ENCODE results near the gene NEK11. TPM values are rescaled to one million over a fixed set of nuclear protein-coding genes. Genes with fewer than 3 reads are reported as not detected.
A peak's percentile ranks its signal among the peaks of the same experiment; 100 is the strongest.

Gene NEK11
- polyA plus RNA-seq, 3 donors, result 0.31 to 0.56 (median 0.43) TPM

- no peak overlapping the region for H3K9ac ChIP-seq (ENCODE audit: insufficient read depth, low read length, poor library complexity, severe bottlenecking)
- no peaks in the 10 kb centered on the region for H3K79me2 ChIP-seq (ENCODE audit: insufficient read depth, low read length)
- no peak for TF ChIP-seq CTCF (IDR thresholded peaks at IDR 0.05)
- WGBS (ENCODE audit: insufficient coverage), result no CpG with 5 or more reads among the region's 2 CpGs
- H3K27ac ChIP-seq (ENCODE audit: low read depth in 1 of 2, low read length in 2 of 2), result no peak overlapping the region
- H3K9me3 ChIP-seq (replicated peaks in 1 of 2; ENCODE audit: control insufficient read depth in 1 of 2, insufficient read depth in 1 of 2, low read length in 2 of 2), result no peaks in the 10 kb centered on the region
- H3K9me3 Mint-ChIP-seq, result no peaks in the 10 kb centered on the region
- no peak overlapping the region for H3K4me3 Mint-ChIP-seq
- H3K27me3 Mint-ChIP-seq (ENCODE audit: low read depth in 3 of 3), result no peaks in the 10 kb centered on the region
- H3K4me1 Mint-ChIP-seq, result peaks cover 2% of the 10 kb centered on the region
- no peaks in the 10 kb centered on the region for H4K20me1 ChIP-seq (ENCODE audit: insufficient read depth, low read length)
- H3K4me3 ChIP-seq (replicated peaks in 1 of 3; ENCODE audit: low read depth in 2 of 3, low read length in 3 of 3), result no peak overlapping the region
- no peak overlapping the region for H3K27ac Mint-ChIP-seq
- H2AFZ ChIP-seq (ENCODE audit: insufficient read depth, low read depth, low read length, poor library complexity, severe bottlenecking), result no peak overlapping the region
- H3K27me3 ChIP-seq (ENCODE audit: control insufficient read depth in 2 of 2, insufficient read depth in 2 of 2, low read length in 2 of 2), result no peaks in the 10 kb centered on the region
- intact Hi-C loops (cut with micrococcal nuclease), result no loop called here
- peaks cover 11 to 57% of the 10 kb centered on the region in 2 donors for H3K36me3 ChIP-seq (replicated peaks in 1 of 2; ENCODE audit: control insufficient read depth in 1 of 2, insufficient read depth in 2 of 2, low read length in 2 of 2)
- DNase-seq, result no peak
- no peaks in the 10 kb centered on the region for H3K4me1 ChIP-seq (ENCODE audit: control insufficient read depth in 1 of 2, insufficient read depth in 2 of 2, low read length in 2 of 2)
- no peak overlapping the region for H3K4me2 ChIP-seq (replicated peaks; ENCODE audit: extremely low read depth, low read length, poor library complexity, severe bottlenecking)
- H3K36me3 Mint-ChIP-seq, result peaks cover 34 to 36% of the 10 kb centered on the region in 2 donors
Observed at GRCh38 chr3:130981469-130981868, 45.2 kb upstream of the NEK11 start.

GRCh38 chr3:130990282-130990681 lies 36.4 kb upstream of the NEK11 start:
- peak overlapping the region in 1 of 2 donors; percentile 55 for H3K27ac ChIP-seq (ENCODE audit: low read depth in 1 of 2, low read length in 2 of 2)
- TF ChIP-seq CTCF (IDR thresholded peaks at IDR 0.05), result no peak
- peaks cover 9 to 15% of the 10 kb centered on the region in 2 donors for H3K4me1 ChIP-seq (ENCODE audit: control insufficient read depth in 1 of 2, insufficient read depth in 2 of 2, low read length in 2 of 2)
- H3K9me3 ChIP-seq (replicated peaks in 1 of 2; ENCODE audit: control insufficient read depth in 1 of 2, insufficient read depth in 1 of 2, low read length in 2 of 2), result no peaks in the 10 kb centered on the region
- Mint-ChIP-seq H3K4me1 (peaks cover 12% of the 10 kb centered on the region), H3K27me3 (ENCODE audit: low read depth in 3 of 3) (peaks cover 0 to 4% (median 0%) of the 10 kb centered on the region in 3 donors), H3K36me3 (peaks cover 30 to 35% of the 10 kb centered on the region in 2 donors), H3K27ac (peak overlapping the region in 4 of 7 donors; percentile 3 to 39 (median 28)), H3K4me3 (no peak overlapping the region), H3K9me3 (peaks cover 0 to 5% (median 0%) of the 10 kb centered on the region in 7 donors)
- H3K36me3 ChIP-seq (replicated peaks in 1 of 2; ENCODE audit: control insufficient read depth in 1 of 2, insufficient read depth in 2 of 2, low read length in 2 of 2), result peaks cover 10 to 37% of the 10 kb centered on the region in 2 donors
- H4K20me1 ChIP-seq (ENCODE audit: insufficient read depth, low read length), result no peaks in the 10 kb centered on the region
- no peak overlapping the region for H2AFZ ChIP-seq (ENCODE audit: insufficient read depth, low read depth, low read length, poor library complexity, severe bottlenecking)
- no peaks in the 10 kb centered on the region for H3K27me3 ChIP-seq (ENCODE audit: control insufficient read depth in 2 of 2, insufficient read depth in 2 of 2, low read length in 2 of 2)
- intact Hi-C loops (cut with micrococcal nuclease), result no loop called here
- no peak overlapping the region for H3K4me3 ChIP-seq (replicated peaks in 1 of 3; ENCODE audit: low read depth in 2 of 3, low read length in 3 of 3)
- no peak overlapping the region for H3K9ac ChIP-seq (ENCODE audit: insufficient read depth, low read length, poor library complexity, severe bottlenecking)
- no peaks in the 10 kb centered on the region for H3K79me2 ChIP-seq (ENCODE audit: insufficient read depth, low read length)
- 72% methylated on average over 5 of the region's 5 CpGs for WGBS (ENCODE audit: insufficient coverage)
- DNase-seq, result no peak
- H3K4me2 ChIP-seq (replicated peaks; ENCODE audit: extremely low read depth, low read length, poor library complexity, severe bottlenecking), result no peak overlapping the region
